Testis (tissue), 3 donors: ENCODE measurements around the gene EOMES. TPM values are rescaled to one million over a fixed set of nuclear protein-coding genes. Genes with fewer than 3 reads are reported as not detected.

Experiments
- DNase-seq: peaks from one replicate; pipeline ENCODE4 v3.0.0-alpha.2; 2019
- H3K27ac ChIP-seq, 2 donors: fragments of 200-600 bp; sonication (generic); one replicate each; pipeline ENCODE4 v1.5.1; 2019
- H3K27me3 ChIP-seq: fragments of 200-600 bp; sonication (generic); one replicate; pipeline ENCODE4 v1.5.1; 2019
- H3K36me3 ChIP-seq: fragments of 200-600 bp; sonication (generic); one replicate; pipeline ENCODE4 v1.5.1; 2017; ENCODE audit warnings: low read depth; ENCODE audit errors: missing control alignments
- H3K4me1 ChIP-seq: fragments of 200-600 bp; sonication (generic); one replicate; pipeline ENCODE4 v1.5.1; 2019
- H3K4me3 ChIP-seq, 2 donors: fragments of 200-600 bp; sonication (generic); one replicate each; pipeline ENCODE4 v1.5.1; 2017 to 2019
- H3K9me3 ChIP-seq: fragments of 200-600 bp; sonication (generic); one replicate; pipeline ENCODE4 v1.5.1; 2017
- POLR2A ChIP-seq: fragments of 450-650 bp; IDR thresholded peaks from one replicate; pipeline ENCODE4 v1.6.1; 2017; ENCODE audit warnings: antibody characterized with exemption, mild to moderate bottlenecking, moderate library complexity
- WGBS, 2 donors: methylation state at CpG; one replicate each; pipeline ENCODE4 v1.1.5; 2018; 5-methylcytosine and 5-hydroxymethylcytosine counted together
- intact Hi-C: fragments of 100-400 bp; cut with DNase I; formaldehyde crosslinking; loops from one replicate; pipeline ENCODE4 v1.15.1; 2023; ENCODE audit warnings: low total_unique reads
- polyA plus RNA-seq: library from polyadenylated mRNA; stranded (reverse); fragments of 350-450 nt; fragmentation: Illumina TruSeq; extraction: RNeasy Lipid Tissue Mini Kit (QIAGEN cat#74804); gene quantifications from one replicate; pipeline ENCODE4 v1.2.3, GENCODE V29; 2014; ENCODE audit warnings: low read depth, low replicate concordance; ENCODE audit not compliant: insufficient read depth
- total RNA-seq, 2 donors: library from RNA; depleted of rRNA; stranded (reverse); fragments of >200 nt; gene quantifications; one replicate each; pipeline ENCODE4 v1.2.3, GENCODE V29; 2016
- TF ChIP-seq, protein P1 (sequence below), 3 experiments: fragments of 450-650 bp in 2 of 3; fragments of 200-600 bp in 1 of 3; sonication (generic) in 1 of 3; IDR thresholded peaks; one replicate each; pipeline ENCODE4 v1.5.1; 2016 to 2019; ENCODE audit warnings: antibody characterized with exemption in 3 of 3, mild to moderate bottlenecking in 2 of 3, moderate library complexity in 1 of 3

EOMES gene
- total and polyA plus RNA-seq, 3 donors from 2014 or later, result 0.71 to 0.93 (median 0.84) TPM

DNA sequence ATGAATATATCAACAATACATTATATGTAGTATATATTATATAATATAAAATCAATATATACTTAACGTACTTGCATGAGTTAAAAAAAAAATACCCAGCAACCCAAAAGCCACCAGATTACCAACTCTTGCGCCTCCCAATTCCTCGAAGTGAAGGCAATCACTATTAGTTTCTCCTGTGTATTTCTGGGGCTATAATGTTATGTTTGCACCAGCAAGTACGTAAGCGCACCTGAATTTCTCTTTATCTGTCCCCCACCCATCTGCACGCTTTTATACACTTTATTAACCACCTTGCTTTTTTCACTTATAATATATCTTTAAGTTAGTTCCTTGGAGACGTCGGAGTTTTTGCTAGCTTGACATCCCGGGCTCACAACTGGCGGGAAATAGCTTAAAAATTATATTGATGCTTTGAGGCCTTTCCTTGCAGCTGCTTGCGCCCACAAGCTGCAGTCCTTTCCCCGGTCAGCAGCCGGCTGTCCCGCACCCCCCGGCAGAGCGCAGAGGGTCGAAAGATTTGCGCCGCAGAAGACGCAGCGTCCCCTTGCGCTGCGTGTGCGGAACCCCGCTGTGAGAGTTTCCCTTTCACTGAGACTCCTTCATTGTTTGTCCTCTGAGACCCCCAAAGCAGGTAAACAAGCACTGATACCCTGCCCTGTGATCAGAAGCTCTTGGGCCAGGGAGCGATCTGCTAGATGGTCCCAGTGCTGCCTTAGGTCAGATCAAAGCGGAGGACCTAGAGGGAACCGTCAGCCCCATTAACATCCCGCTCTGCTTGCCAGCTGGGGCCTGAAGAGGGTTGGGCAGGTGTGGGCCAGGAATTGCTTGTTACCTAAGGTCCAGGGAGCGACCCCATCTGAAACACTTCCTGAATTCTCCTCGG lies 8.9 kb upstream of the EOMES start:
- no peak for TF ChIP-seq POLR2A
- TF ChIP-seq, protein P1, sequence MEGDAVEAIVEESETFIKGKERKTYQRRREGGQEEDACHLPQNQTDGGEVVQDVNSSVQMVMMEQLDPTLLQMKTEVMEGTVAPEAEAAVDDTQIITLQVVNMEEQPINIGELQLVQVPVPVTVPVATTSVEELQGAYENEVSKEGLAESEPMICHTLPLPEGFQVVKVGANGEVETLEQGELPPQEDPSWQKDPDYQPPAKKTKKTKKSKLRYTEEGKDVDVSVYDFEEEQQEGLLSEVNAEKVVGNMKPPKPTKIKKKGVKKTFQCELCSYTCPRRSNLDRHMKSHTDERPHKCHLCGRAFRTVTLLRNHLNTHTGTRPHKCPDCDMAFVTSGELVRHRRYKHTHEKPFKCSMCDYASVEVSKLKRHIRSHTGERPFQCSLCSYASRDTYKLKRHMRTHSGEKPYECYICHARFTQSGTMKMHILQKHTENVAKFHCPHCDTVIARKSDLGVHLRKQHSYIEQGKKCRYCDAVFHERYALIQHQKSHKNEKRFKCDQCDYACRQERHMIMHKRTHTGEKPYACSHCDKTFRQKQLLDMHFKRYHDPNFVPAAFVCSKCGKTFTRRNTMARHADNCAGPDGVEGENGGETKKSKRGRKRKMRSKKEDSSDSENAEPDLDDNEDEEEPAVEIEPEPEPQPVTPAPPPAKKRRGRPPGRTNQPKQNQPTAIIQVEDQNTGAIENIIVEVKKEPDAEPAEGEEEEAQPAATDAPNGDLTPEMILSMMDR (IDR thresholded peaks at IDR 0.05), result no peak
- Histone ChIP-seq H3K27me3 (peaks cover 8% of the 10 kb centered on the region), H3K27ac (no peak overlapping the region), H3K4me3 (no peak overlapping the region), H3K36me3 (no peaks in the 10 kb centered on the region), H3K9me3 (no peaks in the 10 kb centered on the region), H3K4me1 (peaks cover 11% of the 10 kb centered on the region)
- 7 to 14% methylated on average over 20 to 31 of the region's 31 CpGs for WGBS, 2 donors
- DNase-seq, result no peak
- intact Hi-C loops, result no loop called here

- 0 to 2% methylated on average over 20 to 41 of the region's 41 CpGs for whole genome bisulfite sequencing, 2 donors
- H3K27me3 ChIP-seq, result peaks cover 8% of the 10 kb centered on the region
- no peak for TF ChIP-seq POLR2A
- TF ChIP-seq, protein P1 (IDR thresholded peaks at IDR 0.05), result no peak
- no peaks in the 10 kb centered on the region for H3K9me3 ChIP-seq
- H3K36me3 ChIP-seq, result no peaks in the 10 kb centered on the region
- no peak overlapping the region for H3K27ac ChIP-seq
- no peak for DNase-seq
- H3K4me3 ChIP-seq, result peak overlapping the region in 1 of 2 donors; percentile 17
- intact Hi-C loops, result no loop called here
- peaks cover 11% of the 10 kb centered on the region for H3K4me1 ChIP-seq
These were observed 7.9 kb upstream of the EOMES start for GRCh38 chr3:27729748-27730611.

GRCh38 chr3:27729325-27729724 lies 7.2 kb upstream of the EOMES start:
- TF ChIP-seq, protein P1 (IDR thresholded peaks at IDR 0.05), result no peak
- no peak for TF ChIP-seq POLR2A
- H3K4me3 ChIP-seq, result no peak overlapping the region
- no peaks in the 10 kb centered on the region for H3K9me3 ChIP-seq
- no peak overlapping the region for H3K27ac ChIP-seq
- H3K27me3 ChIP-seq, result peaks cover 8% of the 10 kb centered on the region
- intact Hi-C loops, result no loop called here
- H3K4me1 ChIP-seq, result peaks cover 11% of the 10 kb centered on the region
- no peak for DNase-seq
- H3K36me3 ChIP-seq, result no peaks in the 10 kb centered on the region
- 8 to 14% methylated on average over 12 of the region's 12 CpGs for WGBS, 2 donors

- intact Hi-C loops, result no loop called here
- Histone ChIP-seq H3K36me3 (no peaks in the 10 kb centered on the region), H3K4me3 (no peak overlapping the region), H3K9me3 (no peaks in the 10 kb centered on the region), H3K27me3 (peaks cover 8% of the 10 kb centered on the region), H3K4me1 (peaks cover 16% of the 10 kb centered on the region), H3K27ac (no peak overlapping the region)
- WGBS, 2 donors, result 3 to 4% methylated on average over 24 to 35 of the region's 35 CpGs
- DNase-seq, result no peak
- TF ChIP-seq, protein P1 (IDR thresholded peaks at IDR 0.05), result no peak
- TF ChIP-seq POLR2A, result no peak
These were observed 6.3 kb upstream of the EOMES start for GRCh38 chr3:27728195-27729087.
